GM21723 (cell line): Measurements from ENCODE around the gene CCDC90B.
"Not testable (repeated sequence)": the region's sequence is repeated elsewhere in the genome, so short reads cannot be mapped to it uniquely, and the experiment has no call there.

Experiments
- ATAC-seq: cut with Tn5 transposase; IDR thresholded peaks from one replicate; pipeline ENCODE4 v1.9.1; 2021; ENCODE audit warnings: mild to moderate bottlenecking, moderate library complexity; ENCODE audit not compliant: unreplicated experiment

Gene CCDC90B

GRCh38 chr11:83292709-83293456, 6.7 kb upstream of the CCDC90B start:
- peak; percentile 55 for ATAC-seq

- ATAC-seq = no peak
Measured at GRCh38 chr11:83287631-83288030, 1.5 kb upstream of the CCDC90B start.

- peak; percentile 57 for ATAC-seq
Measured at GRCh38 chr11:83285151-83285770, 906 bp downstream of the CCDC90B start.

- no peak for ATAC-seq
Measured at GRCh38 chr11:83284501-83285150, 1.5 kb downstream of the CCDC90B start.

GRCh38 chr11:83282084-83282716, 4.0 kb downstream of the CCDC90B start:
- ATAC-seq = no peak

GRCh38 chr11:83280256-83280655, 5.9 kb downstream of the CCDC90B start:
- ATAC-seq = no peak

- no peak for ATAC-seq
Measured at GRCh38 chr11:83278351-83278750, 7.8 kb downstream of the CCDC90B start.

GRCh38 chr11:83275888-83276641, 10.1 kb downstream of the CCDC90B start:
- ATAC-seq = no peak

GRCh38 chr11:83272627-83273026, 13.5 kb downstream of the CCDC90B start:
- ATAC-seq = no peak

- not testable (repeated sequence) for ATAC-seq
Measured at GRCh38 chr11:83271734-83272133, 14.4 kb downstream of the CCDC90B start.

GRCh38 chr11:83269080-83269479, 17.1 kb downstream of the CCDC90B start:
- ATAC-seq = not testable (repeated sequence)

- ATAC-seq = no peak
Measured at GRCh38 chr11:83265331-83265730, 20.8 kb downstream of the CCDC90B start.

- ATAC-seq = no peak
Measured at GRCh38 chr11:83259559-83259958, 26.6 kb downstream of the CCDC90B start.

GRCh38 chr11:83257761-83258168, 28.4 kb downstream of the CCDC90B start:
- no peak for ATAC-seq

- no peak for ATAC-seq
Measured at GRCh38 chr11:83256602-83257340, 29.4 kb downstream of the CCDC90B start.

GRCh38 chr11:83255366-83255765, 30.8 kb downstream of the CCDC90B start:
- ATAC-seq = no peak

- no peak for ATAC-seq
Measured at GRCh38 chr11:83252941-83253340, 33.2 kb downstream of the CCDC90B start.

GRCh38 chr11:83252266-83252665, 33.9 kb downstream of the CCDC90B start:
- ATAC-seq = no peak

GRCh38 chr11:83249972-83250593, 36.1 kb downstream of the CCDC90B start:
- ATAC-seq = peak; percentile 71

GRCh38 chr11:83249445-83249844, 36.7 kb downstream of the CCDC90B start:
- ATAC-seq = no peak
